ENCODE results near the gene THADA. TPM values are rescaled to one million over a fixed set of nuclear protein-coding genes. Genes with fewer than 3 reads are reported as not detected.

Gene THADA
- total RNA-seq, 6 donors from 2014 or later, result 23.6 to 57.5 (median 37.3) TPM

GRCh38 chr2:43375746-43376522, 219.9 kb downstream of the THADA start:
- no peak for ATAC-seq (ENCODE audit: low FRiP score in 2 of 2)
- no peaks in the 10 kb centered on the region for H3K36me3 ChIP-seq
- no peak overlapping the region for H3K27ac ChIP-seq
- TF ChIP-seq POLR2AphosphoS5 (IDR thresholded peaks at IDR 0.05) (no peak), POLR2A (IDR thresholded peaks at IDR 0.05) (no peak), EP300 (IDR thresholded peaks at IDR 0.05) (no peak)
- TF ChIP-seq, protein P1, sequence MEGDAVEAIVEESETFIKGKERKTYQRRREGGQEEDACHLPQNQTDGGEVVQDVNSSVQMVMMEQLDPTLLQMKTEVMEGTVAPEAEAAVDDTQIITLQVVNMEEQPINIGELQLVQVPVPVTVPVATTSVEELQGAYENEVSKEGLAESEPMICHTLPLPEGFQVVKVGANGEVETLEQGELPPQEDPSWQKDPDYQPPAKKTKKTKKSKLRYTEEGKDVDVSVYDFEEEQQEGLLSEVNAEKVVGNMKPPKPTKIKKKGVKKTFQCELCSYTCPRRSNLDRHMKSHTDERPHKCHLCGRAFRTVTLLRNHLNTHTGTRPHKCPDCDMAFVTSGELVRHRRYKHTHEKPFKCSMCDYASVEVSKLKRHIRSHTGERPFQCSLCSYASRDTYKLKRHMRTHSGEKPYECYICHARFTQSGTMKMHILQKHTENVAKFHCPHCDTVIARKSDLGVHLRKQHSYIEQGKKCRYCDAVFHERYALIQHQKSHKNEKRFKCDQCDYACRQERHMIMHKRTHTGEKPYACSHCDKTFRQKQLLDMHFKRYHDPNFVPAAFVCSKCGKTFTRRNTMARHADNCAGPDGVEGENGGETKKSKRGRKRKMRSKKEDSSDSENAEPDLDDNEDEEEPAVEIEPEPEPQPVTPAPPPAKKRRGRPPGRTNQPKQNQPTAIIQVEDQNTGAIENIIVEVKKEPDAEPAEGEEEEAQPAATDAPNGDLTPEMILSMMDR (IDR thresholded peaks at IDR 0.05), result no peak
- 58 to 72% methylated on average over 3 of the region's 3 CpGs for WGBS, 2 donors
- peaks cover 0 to 2% (median 1%) of the 10 kb centered on the region in 4 donors for H3K4me1 ChIP-seq
- no peak for DNase-seq
- no peaks in the 10 kb centered on the region for H3K9me3 ChIP-seq
- no peak overlapping the region for H3K4me3 ChIP-seq
- H3K27me3 ChIP-seq, result no peaks in the 10 kb centered on the region

- Histone ChIP-seq H3K4me1 (peaks cover 0 to 13% (median 8%) of the 10 kb centered on the region in 4 donors), H3K27ac (no peak overlapping the region), H3K9me3 (no peaks in the 10 kb centered on the region), H3K36me3 (no peaks in the 10 kb centered on the region), H3K4me3 (no peak overlapping the region), H3K27me3 (no peaks in the 10 kb centered on the region)
- TF ChIP-seq POLR2AphosphoS5 (IDR thresholded peaks at IDR 0.05) (no peak), POLR2A (IDR thresholded peaks at IDR 0.05) (no peak), EP300 (IDR thresholded peaks at IDR 0.05) (no peak)
- TF ChIP-seq, protein P1 (IDR thresholded peaks at IDR 0.05), result no peak
- 92 to 95% methylated on average over 8 of the region's 8 CpGs for WGBS, 2 donors
- DNase-seq, result no peak
- no peak for ATAC-seq (ENCODE audit: low FRiP score in 2 of 2)
Measured at GRCh38 chr2:43372416-43373081, 223.3 kb downstream of the THADA start.

DNA sequence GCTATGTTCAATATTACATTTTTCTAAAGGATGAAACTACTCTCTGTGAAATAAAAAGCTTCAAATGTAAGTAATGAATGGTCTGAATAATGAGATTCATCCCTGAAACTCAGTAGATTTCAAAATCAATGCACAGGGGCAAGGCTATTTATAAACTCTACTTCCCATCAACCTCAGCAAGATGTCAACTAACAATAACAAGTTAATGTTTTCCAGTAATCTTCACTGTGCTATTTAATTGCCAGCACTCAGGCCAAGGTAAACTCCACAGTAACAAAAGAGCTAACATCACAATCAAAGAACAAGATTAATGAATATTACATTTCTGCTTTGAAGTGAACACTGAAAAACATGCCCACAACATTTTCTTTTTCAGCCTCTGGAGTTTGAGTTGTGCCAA, 225.1 kb downstream of the THADA start:
- Histone ChIP-seq H3K9me3 (no peaks in the 10 kb centered on the region), H3K36me3 (no peaks in the 10 kb centered on the region), H3K27ac (no peak overlapping the region), H3K27me3 (no peaks in the 10 kb centered on the region), H3K4me3 (no peak overlapping the region), H3K4me1 (peaks cover 0 to 13% (median 8%) of the 10 kb centered on the region in 4 donors)
- ATAC-seq (ENCODE audit: low FRiP score in 2 of 2) (no peak), DNase-seq (no peak)
- TF ChIP-seq POLR2A (IDR thresholded peaks at IDR 0.05) (no peak), EP300 (IDR thresholded peaks at IDR 0.05) (peak in 1 of 4 donors; percentile 12), POLR2AphosphoS5 (IDR thresholded peaks at IDR 0.05) (no peak)
- TF ChIP-seq, protein P1 (IDR thresholded peaks at IDR 0.05), result no peak

DNA sequence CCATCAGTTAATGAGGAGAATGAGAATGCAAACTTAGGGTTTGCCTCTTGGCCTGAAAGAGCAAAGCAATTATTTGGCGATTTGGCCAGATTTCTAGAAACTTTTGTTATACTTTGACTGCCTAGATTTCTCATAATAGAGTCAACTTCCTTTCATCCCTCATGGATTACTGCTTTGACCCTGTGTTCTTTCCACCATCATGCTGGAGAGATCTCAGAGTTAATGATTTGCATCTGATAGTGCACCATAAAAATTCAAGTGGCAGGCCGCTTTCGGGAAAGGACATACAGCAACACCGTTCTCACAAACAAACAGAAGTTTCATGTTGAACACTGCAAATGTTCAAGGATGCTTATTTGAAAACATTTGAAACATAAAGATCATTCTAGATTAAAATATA, 225.7 kb downstream of the THADA start:
- WGBS, 2 donors, result 77 to 83% methylated on average over 4 of the region's 4 CpGs
- H3K4me3 ChIP-seq, result no peak overlapping the region
- no peaks in the 10 kb centered on the region for H3K9me3 ChIP-seq
- no peak for DNase-seq
- H3K27ac ChIP-seq, result no peak overlapping the region
- no peaks in the 10 kb centered on the region for H3K36me3 ChIP-seq
- TF ChIP-seq, protein P1 (IDR thresholded peaks at IDR 0.05), result no peak
- no peak for TF ChIP-seq POLR2AphosphoS5 (IDR thresholded peaks at IDR 0.05)
- peaks cover 0 to 13% (median 8%) of the 10 kb centered on the region in 4 donors for H3K4me1 ChIP-seq
- H3K27me3 ChIP-seq, result no peaks in the 10 kb centered on the region
- no peak for ATAC-seq (ENCODE audit: low FRiP score in 2 of 2)

Data from upper lobe of left lung (tissue), 6 donors.